MCF 10A (cell line): Measurements from ENCODE around the gene ZBED1. TPM values are rescaled to one million over a fixed set of nuclear protein-coding genes. Genes with fewer than 3 reads are reported as not detected.

Experiments
- BruUV-seq: library from RNA; stranded (reverse); fragments of 400-500 nt; replicated peaks from 2 replicates; lab custom pipeline; 2021; lab: Mats Ljungman, UMichigan
- CTCF ChIA-PET: fragments of 300-600 bp; sonication (Branson Sonifier 250); formaldehyde crosslinking; extraction: SDS; loops from one replicate; lab custom pipeline; 2021; ENCODE audit warnings: antibody characterized with exemption, inconsistent platforms; lab: Yijun Ruan, JAX
- POLR2A ChIA-PET: fragments of 300-600, 350-650 bp; sonication (Branson Sonifier 250); formaldehyde crosslinking; extraction: SDS; loops from one replicate; lab custom pipeline; 2020; ENCODE audit warnings: antibody characterized with exemption, inconsistent platforms; lab: Yijun Ruan, JAX
- DNase-seq: peaks from one replicate; pipeline ENCODE4 v3.0.0-alpha.2; 2018; ENCODE audit not compliant: unreplicated experiment
- H3K27ac Mint-ChIP-seq: one replicate; pipeline ENCODE4 v1.8.0; 2022; ENCODE audit warnings: mild to moderate bottlenecking, low read depth, mixed read lengths; ENCODE audit not compliant: unreplicated experiment
- H3K27me3 Mint-ChIP-seq: one replicate; pipeline ENCODE4 v1.8.0; 2022; ENCODE audit warnings: mixed read lengths; ENCODE audit not compliant: insufficient read depth, unreplicated experiment
- H3K36me3 Mint-ChIP-seq: one replicate; pipeline ENCODE4 v1.8.0; 2022; ENCODE audit warnings: mild to moderate bottlenecking, moderate library complexity, mixed read lengths; ENCODE audit not compliant: insufficient read depth, unreplicated experiment
- H3K4me1 Mint-ChIP-seq: one replicate; pipeline ENCODE4 v1.8.0; 2022; ENCODE audit warnings: mixed read lengths; ENCODE audit not compliant: insufficient read depth, unreplicated experiment
- H3K4me3 Mint-ChIP-seq: one replicate; pipeline ENCODE4 v1.8.0; 2022; ENCODE audit warnings: mild to moderate bottlenecking, moderate library complexity, mixed read lengths; ENCODE audit not compliant: unreplicated experiment
- H3K9me3 Mint-ChIP-seq: one replicate; pipeline ENCODE4 v1.8.0; 2022; ENCODE audit warnings: mixed read lengths; ENCODE audit not compliant: unreplicated experiment
- intact Hi-C: fragments of 100-400 bp; cut with micrococcal nuclease; formaldehyde crosslinking; loops from 2 replicates; pipeline ENCODE4 v1.14.1; 2022
- total RNA-seq: library from RNA; stranded (reverse); gene quantifications from 2 replicates; pipeline ENCODE4 v1.2.3, GENCODE V29; 2022
- TF ChIP-seq, protein P1 (sequence below): fragments of 200-600 bp; IDR thresholded peaks from one replicate; pipeline ENCODE4 v1.8.0; 2022; ENCODE audit warnings: antibody characterized with exemption, mild to moderate bottlenecking; ENCODE audit not compliant: unreplicated experiment

The ZBED1 gene
- total RNA-seq, 1 experiment from 2014 or later, result 19.6 TPM

DNA sequence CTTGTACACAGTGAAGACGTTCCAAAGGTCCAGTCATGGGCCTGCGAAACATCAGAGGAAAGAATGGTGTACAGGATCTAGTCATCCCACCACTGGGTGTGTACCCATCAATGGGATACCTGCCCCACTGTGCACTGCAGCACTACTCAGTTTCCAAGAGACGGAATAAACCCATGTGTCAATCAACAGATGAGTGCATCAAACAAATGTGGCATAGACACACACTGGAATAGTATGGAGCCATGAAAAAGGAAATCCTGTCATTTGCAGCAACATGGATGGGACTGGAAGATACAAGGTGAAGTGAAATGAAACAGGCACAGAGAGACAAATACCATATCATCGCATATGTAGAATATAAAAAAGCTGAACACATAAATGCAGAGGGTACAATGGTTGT is 48.0 kb downstream of the ZBED1 start:
- ChIA-PET POLR2A (no interaction called here), CTCF (no interaction called here)
- no peak overlapping the region for H3K4me3 Mint-ChIP-seq
- H3K27ac Mint-ChIP-seq, result no peak overlapping the region
- BruUV-seq, result no TSS peak
- TF ChIP-seq, protein P1, sequence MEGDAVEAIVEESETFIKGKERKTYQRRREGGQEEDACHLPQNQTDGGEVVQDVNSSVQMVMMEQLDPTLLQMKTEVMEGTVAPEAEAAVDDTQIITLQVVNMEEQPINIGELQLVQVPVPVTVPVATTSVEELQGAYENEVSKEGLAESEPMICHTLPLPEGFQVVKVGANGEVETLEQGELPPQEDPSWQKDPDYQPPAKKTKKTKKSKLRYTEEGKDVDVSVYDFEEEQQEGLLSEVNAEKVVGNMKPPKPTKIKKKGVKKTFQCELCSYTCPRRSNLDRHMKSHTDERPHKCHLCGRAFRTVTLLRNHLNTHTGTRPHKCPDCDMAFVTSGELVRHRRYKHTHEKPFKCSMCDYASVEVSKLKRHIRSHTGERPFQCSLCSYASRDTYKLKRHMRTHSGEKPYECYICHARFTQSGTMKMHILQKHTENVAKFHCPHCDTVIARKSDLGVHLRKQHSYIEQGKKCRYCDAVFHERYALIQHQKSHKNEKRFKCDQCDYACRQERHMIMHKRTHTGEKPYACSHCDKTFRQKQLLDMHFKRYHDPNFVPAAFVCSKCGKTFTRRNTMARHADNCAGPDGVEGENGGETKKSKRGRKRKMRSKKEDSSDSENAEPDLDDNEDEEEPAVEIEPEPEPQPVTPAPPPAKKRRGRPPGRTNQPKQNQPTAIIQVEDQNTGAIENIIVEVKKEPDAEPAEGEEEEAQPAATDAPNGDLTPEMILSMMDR, result no peak
- intact Hi-C loops, result no loop called here
- no peaks in the 10 kb centered on the region for H3K9me3 Mint-ChIP-seq
- H3K36me3 Mint-ChIP-seq, result peaks cover 5% of the 10 kb centered on the region
- no peaks in the 10 kb centered on the region for H3K27me3 Mint-ChIP-seq
- DNase-seq, result no peak
- no peaks in the 10 kb centered on the region for H3K4me1 Mint-ChIP-seq

DNA sequence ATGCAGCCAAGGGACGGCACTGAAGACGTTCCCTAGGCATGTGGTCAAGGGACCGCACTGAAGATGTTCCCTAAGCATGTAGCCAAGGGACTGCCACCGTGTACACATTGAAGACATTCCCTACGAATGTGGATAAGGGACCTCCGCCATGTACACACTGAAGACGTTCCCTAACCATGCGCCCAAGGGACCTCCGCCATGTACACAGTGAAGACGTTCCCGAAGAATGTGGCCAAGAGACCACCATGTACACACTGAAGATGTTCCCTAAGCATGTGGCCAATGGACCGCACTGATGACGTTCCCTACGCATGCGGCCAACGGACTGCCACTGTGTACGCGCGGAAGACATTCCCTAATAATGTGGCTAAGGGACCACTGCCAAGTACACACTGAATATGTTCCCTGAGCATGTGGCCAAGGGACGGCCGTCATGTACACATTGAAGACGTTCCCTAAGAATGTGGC is 48.4 kb downstream of the ZBED1 start:
- H3K27me3 Mint-ChIP-seq, result no peaks in the 10 kb centered on the region
- no TSS peak for BruUV-seq
- ChIA-PET POLR2A (no interaction called here), CTCF (no interaction called here)
- H3K9me3 Mint-ChIP-seq, result no peaks in the 10 kb centered on the region
- H3K36me3 Mint-ChIP-seq, result peaks cover 5% of the 10 kb centered on the region
- DNase-seq, result no peak
- TF ChIP-seq, protein P1, result no peak
- H3K4me1 Mint-ChIP-seq, result no peaks in the 10 kb centered on the region
- H3K4me3 Mint-ChIP-seq, result no peak overlapping the region
- H3K27ac Mint-ChIP-seq, result no peak overlapping the region
- intact Hi-C loops, result no loop called here

DNA sequence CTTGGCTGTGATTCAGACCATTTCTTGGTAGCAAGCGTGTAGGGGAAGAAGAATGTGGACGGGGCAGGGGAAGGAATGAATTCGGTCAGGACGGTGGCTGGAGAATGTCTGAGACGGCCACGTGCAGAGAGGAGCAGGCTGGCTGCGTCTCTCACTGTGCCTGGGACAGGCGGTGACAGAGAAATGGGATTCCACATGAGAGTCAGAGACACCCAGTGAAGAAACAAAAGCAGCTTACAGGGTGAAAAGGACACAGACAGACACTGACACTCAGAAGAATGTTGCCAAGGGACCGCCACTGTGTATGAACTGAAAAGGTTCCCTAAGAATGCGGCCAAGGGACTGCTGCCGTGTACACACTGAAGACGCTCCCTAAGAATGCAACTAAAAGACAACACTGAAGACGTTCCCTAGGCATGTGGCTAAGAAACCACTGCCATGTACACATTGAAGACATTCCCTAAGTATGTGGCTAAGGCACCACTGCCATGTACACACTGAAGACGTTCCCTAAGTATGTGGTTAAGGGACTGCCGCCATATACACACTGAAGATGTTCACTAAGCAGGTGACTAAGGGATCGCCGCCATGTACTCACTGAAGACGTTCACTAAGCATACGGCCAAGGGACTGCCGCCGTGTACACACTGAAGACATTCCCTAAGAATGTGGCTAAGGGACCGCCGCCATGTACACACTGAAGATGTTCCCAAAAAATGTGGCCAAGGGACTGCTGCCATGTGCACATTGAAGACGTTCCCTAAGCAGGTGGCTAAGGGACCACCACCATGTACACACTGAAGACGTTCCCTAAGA is 49.1 kb downstream of the ZBED1 start:
- H3K4me1 Mint-ChIP-seq, result no peaks in the 10 kb centered on the region
- no peak for DNase-seq
- TF ChIP-seq, protein P1, result no peak
- intact Hi-C loops, result no loop called here
- H3K36me3 Mint-ChIP-seq, result peaks cover 5% of the 10 kb centered on the region
- no peak overlapping the region for H3K27ac Mint-ChIP-seq
- BruUV-seq, result no TSS peak
- no peak overlapping the region for H3K4me3 Mint-ChIP-seq
- CTCF ChIA-PET, result no interaction called here
- no peaks in the 10 kb centered on the region for H3K27me3 Mint-ChIP-seq
- no peaks in the 10 kb centered on the region for H3K9me3 Mint-ChIP-seq
- POLR2A ChIA-PET, result no interaction called here

DNA sequence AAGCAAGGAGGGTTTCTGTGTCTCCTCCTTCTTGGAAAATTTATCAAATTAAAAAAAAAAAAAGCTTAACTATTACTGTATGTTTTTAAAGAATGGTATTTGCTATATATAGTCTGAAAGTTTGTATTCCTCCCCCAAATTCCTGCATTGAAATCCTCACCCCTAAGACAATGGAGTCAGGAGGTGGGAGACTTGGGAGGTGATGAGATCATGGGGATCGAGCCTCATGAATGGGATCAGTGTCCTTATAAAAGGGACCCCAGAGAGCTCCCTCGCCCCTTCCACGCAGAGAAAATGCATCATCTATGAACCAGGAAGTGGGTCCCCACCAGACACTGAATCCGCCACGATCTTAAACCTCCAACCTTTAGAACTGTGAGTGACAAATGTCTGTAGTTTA is 50.1 kb downstream of the ZBED1 start:
- H3K27me3 Mint-ChIP-seq, result no peaks in the 10 kb centered on the region
- H3K9me3 Mint-ChIP-seq, result no peaks in the 10 kb centered on the region
- TF ChIP-seq, protein P1, result no peak
- intact Hi-C loops, result no loop called here
- peaks cover 5% of the 10 kb centered on the region for H3K36me3 Mint-ChIP-seq
- H3K4me1 Mint-ChIP-seq, result no peaks in the 10 kb centered on the region
- POLR2A ChIA-PET, result no interaction called here
- no TSS peak for BruUV-seq
- H3K4me3 Mint-ChIP-seq, result no peak overlapping the region
- no peak for DNase-seq
- CTCF ChIA-PET, result no interaction called here
- H3K27ac Mint-ChIP-seq, result no peak overlapping the region
